HepG2 (cell line): ENCODE data around the gene PSMD12. TPM values are rescaled to one million over a fixed set of nuclear protein-coding genes. Genes with fewer than 3 reads are reported as not detected.

Source experiments
- AKAP8 ChIP-seq: sonication (generic); formaldehyde crosslinking; IDR thresholded peaks from 2 replicates; pipeline ENCODE4 v1.5.1; 2020; ENCODE audit warnings: mild to moderate bottlenecking, missing genetic modification reagents
- CCAR2 ChIP-seq: fragments of 200-400 bp; formaldehyde crosslinking; optimal IDR thresholded peaks from 2 replicates; pipeline ENCODE3; 2018; ENCODE audit warnings: low read depth, mild to moderate bottlenecking, low read length, moderate library complexity
- IKZF4 ChIP-seq: sonication (generic); formaldehyde crosslinking; IDR thresholded peaks from 2 replicates; pipeline ENCODE4 v1.5.1; 2020; ENCODE audit warnings: borderline replicate concordance, mild to moderate bottlenecking, low read depth, missing genetic modification reagents; ENCODE audit errors: not compliant biosample characterization
- JUND ChIP-seq: sonication (generic); formaldehyde crosslinking; IDR thresholded peaks from 2 replicates; pipeline ENCODE4 v1.8.0; 2022; ENCODE audit warnings: mild to moderate bottlenecking, missing genetic modification reagents
- PCBP1 ChIP-seq: fragments of 200-400 bp; formaldehyde crosslinking; IDR thresholded peaks from 2 replicates; pipeline ENCODE4 v1.6.1; 2017; ENCODE audit warnings: mild to moderate bottlenecking, low read depth, low read length, borderline replicate concordance
- PHF21A ChIP-seq: sonication (generic); formaldehyde crosslinking; IDR thresholded peaks from 2 replicates; pipeline ENCODE4 v1.5.0; 2020; ENCODE audit warnings: mild to moderate bottlenecking, missing genetic modification reagents
- PHF5A ChIP-seq: IDR thresholded peaks from one replicate; pipeline ENCODE4 v1.6.1; 2018; ENCODE audit warnings: low read depth, missing genetic modification reagents; ENCODE audit not compliant: unreplicated experiment
- RARG ChIP-seq: sonication (generic); formaldehyde crosslinking; IDR thresholded peaks from 2 replicates; pipeline ENCODE4 v1.4.0; 2020; ENCODE audit warnings: low read depth, mild to moderate bottlenecking, missing genetic modification reagents
- SATB2 ChIP-seq: sonication (generic); formaldehyde crosslinking; IDR thresholded peaks from 2 replicates; pipeline ENCODE4 v1.5.0; 2020; ENCODE audit warnings: missing genetic modification reagents
- TP53 ChIP-seq: sonication (generic); formaldehyde crosslinking; conservative IDR thresholded peaks from 2 replicates; pipeline ENCODE4 v1.4.0; 2020; ENCODE audit warnings: missing genetic modification reagents
- ZC3H4 ChIP-seq: sonication (generic); formaldehyde crosslinking; IDR thresholded peaks from 2 replicates; pipeline ENCODE4 v1.4.0; 2020; ENCODE audit warnings: missing genetic modification reagents, borderline replicate concordance
- ZNF20 ChIP-seq: sonication (generic); formaldehyde crosslinking; IDR thresholded peaks from 2 replicates; pipeline ENCODE4 v1.4.0; 2020; ENCODE audit warnings: mild to moderate bottlenecking, moderate library complexity, missing genetic modification reagents
- ZNF33A ChIP-seq: sonication (generic); formaldehyde crosslinking; IDR thresholded peaks from 2 replicates; pipeline ENCODE4 v1.5.1; 2020; ENCODE audit warnings: missing genetic modification reagents, mild to moderate bottlenecking, moderate library complexity, borderline replicate concordance
- ZNF33B ChIP-seq: sonication (generic); formaldehyde crosslinking; IDR thresholded peaks from 2 replicates; pipeline ENCODE4 v1.5.1; 2020; ENCODE audit warnings: mild to moderate bottlenecking, missing genetic modification reagents
- ZNF441 ChIP-seq: sonication (generic); formaldehyde crosslinking; IDR thresholded peaks from 2 replicates; pipeline ENCODE4 v1.7.0; 2021; ENCODE audit warnings: missing genetic modification reagents, borderline replicate concordance
- ZNF512B ChIP-seq: sonication (generic); formaldehyde crosslinking; IDR thresholded peaks from 2 replicates; pipeline ENCODE4 v1.5.1; 2020; ENCODE audit warnings: missing genetic modification reagents, mild to moderate bottlenecking, borderline replicate concordance
- ZNF546 ChIP-seq: sonication (generic); formaldehyde crosslinking; conservative IDR thresholded peaks from 2 replicates; pipeline ENCODE4 v1.8.1; 2023; ENCODE audit warnings: mild to moderate bottlenecking, missing genetic modification reagents
- ZNF709 ChIP-seq: sonication (generic); formaldehyde crosslinking; IDR thresholded peaks from 2 replicates; pipeline ENCODE4 v1.5.0; 2020; ENCODE audit warnings: mild to moderate bottlenecking, missing genetic modification reagents
- ZXDC ChIP-seq: sonication (generic); formaldehyde crosslinking; IDR thresholded peaks from 2 replicates; pipeline ENCODE4 v1.5.0; 2020; ENCODE audit warnings: mild to moderate bottlenecking, missing genetic modification reagents
- polyA plus RNA-seq, 8 experiments: library from polyadenylated mRNA; depleted of rRNA in 3 of 8; stranded (reverse) in 7 of 8; unstranded in 1 of 8; fragments of >200 nt; fragmentation: Illumina TruSeq in 4 of 8; extraction: Trizol in 4 of 8; gene quantifications; 2 replicates each; pipeline versions ENCODE4 v1.2.1 to v1.2.3, GENCODE V29; 2011 to 2016; ENCODE audit warnings: low read depth in 4 of 8, missing spikeins in 1 of 8, mixed read lengths in 1 of 8; ENCODE audit not compliant: insufficient read depth in 1 of 8
- total RNA-seq, 5 experiments: library from RNA; depleted of rRNA; stranded (reverse); fragments of >200 nt; fragmentation: Illumina TruSeq; extraction: Trizol; gene quantifications; 2 replicates each; pipeline ENCODE4 v1.2.3, GENCODE V29; 2016; ENCODE audit warnings: low read depth in 1 of 5
- TF ChIP-seq, protein P1 (sequence below): sonication (generic); formaldehyde crosslinking; IDR thresholded peaks from 2 replicates; pipeline ENCODE4 v1.4.0; 2020; ENCODE audit warnings: missing genetic modification reagents

PSMD12 gene
- total and polyA plus RNA-seq, 2 of the 13 experiments (the other 11 are each of a cell fraction or from before 2014, with no cell fraction given), result 27.4 to 71.7 TPM

GRCh38 chr17:67366193-67367157, at the start of gene PSMD12 (continued):
- TF ChIP-seq ZXDC (CRISPR knock-in tag), result peak; percentile 92
- no peak for TF ChIP-seq ZNF20 (CRISPR knock-in tag)
- peak; percentile 86 for TF ChIP-seq AKAP8 (CRISPR knock-in tag)
- TF ChIP-seq ZNF546, result no peak; the same call in 1 of the 2 replicates
- 0 out of 2 replicates have a peak, but pooled peaks have one; percentile 21 for TF ChIP-seq ZNF33A (CRISPR knock-in tag)
- peak; percentile 97 for TF ChIP-seq ZNF709 (CRISPR knock-in tag)
- TF ChIP-seq SATB2 (CRISPR knock-in tag), result 0 out of 2 replicates have a peak, but pooled peaks have one; percentile 81
- peak; percentile 91 for TF ChIP-seq ZNF33B (CRISPR knock-in tag)
- TF ChIP-seq IKZF4 (CRISPR knock-in tag), result peak; percentile 95
- TF ChIP-seq ZNF441 (CRISPR knock-in tag), result peak; percentile 86; the same call in 1 of the 2 replicates
- TF ChIP-seq RARG, result 0 out of 2 replicates have a peak, but pooled peaks have one; percentile 43
- TF ChIP-seq JUND (CRISPR knock-in tag), result no peak
- peak; percentile 66; the same call in 1 of the 2 replicates for TF ChIP-seq ZNF512B
- 0 out of 2 replicates have a peak, but pooled peaks have one; percentile 51 for TF ChIP-seq ZC3H4
- TF ChIP-seq, protein P1, sequence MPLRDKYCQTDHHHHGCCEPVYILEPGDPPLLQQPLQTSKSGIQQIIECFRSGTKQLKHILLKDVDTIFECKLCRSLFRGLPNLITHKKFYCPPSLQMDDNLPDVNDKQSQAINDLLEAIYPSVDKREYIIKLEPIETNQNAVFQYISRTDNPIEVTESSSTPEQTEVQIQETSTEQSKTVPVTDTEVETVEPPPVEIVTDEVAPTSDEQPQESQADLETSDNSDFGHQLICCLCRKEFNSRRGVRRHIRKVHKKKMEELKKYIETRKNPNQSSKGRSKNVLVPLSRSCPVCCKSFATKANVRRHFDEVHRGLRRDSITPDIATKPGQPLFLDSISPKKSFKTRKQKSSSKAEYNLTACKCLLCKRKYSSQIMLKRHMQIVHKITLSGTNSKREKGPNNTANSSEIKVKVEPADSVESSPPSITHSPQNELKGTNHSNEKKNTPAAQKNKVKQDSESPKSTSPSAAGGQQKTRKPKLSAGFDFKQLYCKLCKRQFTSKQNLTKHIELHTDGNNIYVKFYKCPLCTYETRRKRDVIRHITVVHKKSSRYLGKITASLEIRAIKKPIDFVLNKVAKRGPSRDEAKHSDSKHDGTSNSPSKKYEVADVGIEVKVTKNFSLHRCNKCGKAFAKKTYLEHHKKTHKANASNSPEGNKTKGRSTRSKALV (CRISPR knock-in tag), result no peak; the same call in 1 of the 2 replicates
- TF ChIP-seq PHF21A (CRISPR knock-in tag), result peak; percentile 74; the same call in 1 of the 2 replicates
- no peak for TF ChIP-seq CCAR2
- TF ChIP-seq PCBP1, result peak; percentile 87; the same call in 1 of the 2 replicates
- peak; percentile 91 for TF ChIP-seq PHF5A (CRISPR knock-in tag)
- 0 out of 2 replicates have a peak, but pooled peaks have one; percentile 78 for TF ChIP-seq TP53 (CRISPR knock-in tag)
